ENCODE measurements around the gene MMP24OS.
"Not testable (repeated sequence)": the region's sequence is repeated elsewhere in the genome, so short reads cannot be mapped to it uniquely, and the experiment has no call there.

MMP24OS gene

DNA sequence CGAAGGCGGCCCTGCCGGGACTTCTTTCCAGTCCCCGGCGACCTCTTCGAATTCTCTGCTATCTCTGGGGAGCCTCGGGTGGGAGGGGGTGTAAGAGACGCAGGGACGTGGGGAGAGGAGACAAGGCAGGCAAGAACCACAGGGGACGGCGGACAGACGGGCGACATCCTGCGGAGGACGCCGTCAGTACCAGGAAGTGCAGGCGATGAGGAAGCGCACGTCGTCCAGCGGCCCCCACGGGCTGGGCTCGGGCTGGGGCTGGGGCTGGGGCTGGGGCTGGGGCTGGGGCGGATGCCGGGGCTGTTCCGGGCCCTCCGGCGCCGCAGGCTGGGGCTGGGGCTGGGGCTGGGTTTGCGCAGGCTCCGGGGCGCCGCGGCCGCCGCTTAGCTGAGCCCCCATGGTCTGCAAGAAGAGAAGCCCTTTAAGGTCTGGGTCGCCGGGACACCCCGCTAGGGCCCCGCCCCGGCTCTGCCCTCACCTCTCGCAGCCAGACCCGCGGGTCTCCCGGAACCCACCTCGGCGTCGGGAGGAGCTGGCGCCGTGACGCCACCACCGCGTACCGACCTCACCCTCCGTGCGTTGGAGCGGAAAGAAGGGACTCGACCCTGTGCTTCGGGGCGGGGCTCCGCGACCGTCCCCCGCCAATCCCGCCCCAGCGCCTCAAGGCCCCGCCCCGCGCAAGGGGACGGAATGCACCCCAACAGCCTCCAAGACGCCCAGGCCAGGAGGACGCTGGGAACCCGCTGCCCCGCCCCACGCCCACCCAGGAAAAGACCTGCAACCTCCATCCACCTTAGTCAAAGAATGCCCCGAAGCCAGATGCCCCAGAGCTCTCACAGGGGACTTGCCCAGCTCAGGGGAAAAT is at the start of gene MMP24OS:
TSS of gene MMP24OS (minus strand) at position 592 of the 865 bp plus-strand sequence. CDS start at position 399, 193 bp downstream.
- FAIRE-seq (no peak), DNase-seq (ENCODE audit: low spot score) (no peak)

DNA sequence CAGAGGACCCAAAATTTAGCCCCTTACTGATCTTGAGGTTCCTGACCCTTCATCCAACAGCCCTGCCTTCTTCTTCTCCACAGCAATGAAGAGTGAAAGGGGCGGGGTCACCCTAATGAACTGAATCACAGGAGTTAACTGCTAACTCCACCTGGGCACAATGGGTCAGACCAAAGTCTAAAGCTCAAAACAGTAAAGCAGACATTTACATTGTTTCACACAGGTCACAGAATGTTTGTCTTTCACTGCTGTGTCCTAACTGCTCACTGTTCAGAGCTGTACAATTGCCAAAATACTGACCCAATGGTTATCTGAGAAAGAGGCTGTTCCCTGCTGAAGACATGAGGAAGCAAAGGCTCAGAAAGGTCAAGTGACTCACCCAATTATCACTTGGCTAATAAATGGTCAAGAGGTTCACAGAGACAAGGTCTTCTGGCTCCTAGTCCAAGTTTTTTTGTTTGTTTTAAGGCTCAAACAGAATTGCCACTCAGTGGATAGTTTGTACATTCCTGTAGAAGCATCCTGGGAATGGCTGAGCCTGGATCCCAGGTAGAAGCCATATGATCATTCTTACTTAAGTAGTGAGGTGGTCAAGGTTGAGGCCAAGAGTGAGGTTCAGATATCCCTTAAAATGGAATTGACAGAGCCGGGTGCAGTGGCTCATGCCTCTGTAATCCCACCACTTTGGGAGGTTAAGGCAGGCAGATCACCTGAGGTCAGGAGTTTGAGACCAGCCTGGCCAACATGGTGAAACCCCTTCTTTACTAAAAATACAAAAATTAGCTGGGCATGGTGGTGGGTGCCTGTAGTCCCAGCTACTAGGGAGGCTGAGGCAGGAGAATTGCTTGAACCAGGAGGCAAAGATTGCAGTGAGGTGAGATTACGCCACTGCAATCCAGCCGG is 49.4 kb upstream of the MMP24OS start:
- FAIRE-seq (no peak), DNase-seq (ENCODE audit: low spot score) (no peak)

DNA sequence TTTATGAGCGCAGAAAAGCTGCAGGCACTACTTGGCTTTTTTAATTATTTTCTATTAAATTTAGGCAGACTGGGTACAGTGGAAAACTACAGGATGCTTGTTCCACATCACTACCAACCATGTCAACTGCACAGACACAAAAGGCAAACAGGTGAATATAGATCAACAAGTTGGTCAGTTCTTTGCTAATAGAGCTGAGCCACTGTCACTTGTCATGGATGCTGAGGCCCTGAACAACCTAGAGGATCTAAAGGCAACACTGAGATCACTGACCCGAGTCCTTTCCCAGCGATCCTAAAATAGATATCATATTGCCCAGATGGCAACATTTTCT is 48.8 kb upstream of the MMP24OS start:
- DNase-seq (ENCODE audit: low spot score) (no peak), FAIRE-seq (no peak)

DNA sequence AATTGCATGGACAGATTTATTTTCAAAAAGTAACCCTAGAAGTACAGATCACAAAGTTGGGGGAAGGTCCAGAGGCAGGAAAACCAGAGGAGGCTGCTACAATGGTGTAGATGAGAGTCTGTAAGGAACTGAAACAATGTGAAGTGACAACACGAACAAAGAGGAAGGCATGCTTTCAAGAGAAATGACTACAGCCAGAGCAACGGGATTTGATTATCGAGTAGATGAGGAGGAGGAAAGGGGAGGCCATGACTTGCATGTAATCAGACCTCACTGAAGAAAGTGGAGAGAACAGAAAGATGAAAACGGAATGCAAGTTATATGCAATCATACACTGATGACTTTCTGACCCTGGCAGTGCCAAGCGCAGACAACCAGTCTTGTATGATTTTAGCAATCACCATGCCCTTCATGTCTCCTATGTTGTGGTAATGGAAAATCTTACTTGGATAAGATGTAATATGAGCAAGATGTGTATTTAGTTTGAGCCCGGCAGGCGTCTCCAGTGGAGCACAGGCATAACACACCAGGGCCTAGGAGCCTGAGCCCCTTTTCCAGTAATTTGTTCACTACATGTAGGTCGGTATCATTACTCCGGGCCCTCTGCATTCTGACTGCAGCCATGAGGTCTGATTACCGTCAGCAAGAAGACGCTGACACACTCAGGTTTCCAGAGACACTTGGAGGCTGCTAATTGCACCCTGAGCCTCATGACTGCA is 48.3 kb upstream of the MMP24OS start:
- DNase-seq (ENCODE audit: low spot score) (no peak), FAIRE-seq (no peak)

DNA sequence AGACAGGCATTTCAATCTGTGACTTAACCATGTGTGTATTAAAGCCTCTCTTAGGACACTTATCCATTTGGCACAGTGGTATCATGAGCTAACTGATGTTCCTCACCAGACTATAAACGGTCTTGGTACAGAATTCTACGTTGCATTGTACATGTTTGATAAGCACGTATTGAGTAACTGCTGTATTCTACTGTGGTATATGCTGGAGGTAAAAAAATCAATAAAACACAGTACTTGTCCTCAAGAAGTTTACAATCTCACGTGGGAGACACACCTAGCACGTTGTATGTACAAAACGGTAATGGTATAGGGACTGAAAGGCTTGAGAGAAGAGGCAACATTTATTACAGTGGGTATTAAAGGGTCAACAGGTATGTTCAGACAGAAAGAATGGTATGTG is 47.5 kb upstream of the MMP24OS start:
- FAIRE-seq = no peak
- no peak for DNase-seq (ENCODE audit: low spot score)

DNA sequence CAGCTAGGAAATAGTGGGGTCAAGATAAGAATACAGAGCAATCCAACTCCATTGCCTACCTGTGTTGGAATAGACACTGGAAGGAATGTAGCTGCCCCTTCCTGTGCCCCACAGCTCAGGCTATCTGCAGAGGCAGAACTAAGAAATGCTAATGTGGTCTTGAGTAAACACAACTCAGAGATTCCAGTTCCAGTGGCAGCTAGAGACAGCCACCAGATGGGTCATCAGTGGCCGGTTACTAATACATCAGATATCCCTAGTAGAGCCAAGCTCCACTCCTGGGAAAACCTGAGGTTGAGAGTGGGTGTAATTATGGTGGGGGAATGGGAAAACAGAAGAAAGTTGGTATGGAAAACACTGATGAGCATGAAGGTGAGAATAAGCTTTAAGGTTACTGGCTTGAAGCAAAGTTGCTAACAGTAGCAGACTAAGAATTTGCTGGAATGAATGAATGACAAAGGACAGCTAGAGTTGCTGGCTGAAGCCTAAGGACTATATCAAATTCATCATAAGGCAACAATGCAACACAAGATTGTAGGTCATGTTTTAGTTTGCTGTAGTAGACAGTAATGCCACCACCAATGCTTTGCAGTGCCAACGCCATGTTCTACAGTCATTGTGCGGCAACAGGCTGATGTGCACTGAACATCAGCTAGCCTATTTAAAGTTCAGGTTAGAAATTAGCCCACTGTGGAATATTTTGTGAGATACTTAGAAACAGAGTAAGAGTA is 42.6 kb upstream of the MMP24OS start:
- DNase-seq (ENCODE audit: low spot score) = peak; percentile 78
- FAIRE-seq = no peak

GRCh38 chr20:35319871-35320197 is 41.9 kb upstream of the MMP24OS start:
- FAIRE-seq (no peak), DNase-seq (ENCODE audit: low spot score) (peak; percentile 55)

GRCh38 chr20:35319192-35319870 is 41.4 kb upstream of the MMP24OS start:
- DNase-seq (ENCODE audit: low spot score) (peak; percentile 60), FAIRE-seq (no peak)

DNA sequence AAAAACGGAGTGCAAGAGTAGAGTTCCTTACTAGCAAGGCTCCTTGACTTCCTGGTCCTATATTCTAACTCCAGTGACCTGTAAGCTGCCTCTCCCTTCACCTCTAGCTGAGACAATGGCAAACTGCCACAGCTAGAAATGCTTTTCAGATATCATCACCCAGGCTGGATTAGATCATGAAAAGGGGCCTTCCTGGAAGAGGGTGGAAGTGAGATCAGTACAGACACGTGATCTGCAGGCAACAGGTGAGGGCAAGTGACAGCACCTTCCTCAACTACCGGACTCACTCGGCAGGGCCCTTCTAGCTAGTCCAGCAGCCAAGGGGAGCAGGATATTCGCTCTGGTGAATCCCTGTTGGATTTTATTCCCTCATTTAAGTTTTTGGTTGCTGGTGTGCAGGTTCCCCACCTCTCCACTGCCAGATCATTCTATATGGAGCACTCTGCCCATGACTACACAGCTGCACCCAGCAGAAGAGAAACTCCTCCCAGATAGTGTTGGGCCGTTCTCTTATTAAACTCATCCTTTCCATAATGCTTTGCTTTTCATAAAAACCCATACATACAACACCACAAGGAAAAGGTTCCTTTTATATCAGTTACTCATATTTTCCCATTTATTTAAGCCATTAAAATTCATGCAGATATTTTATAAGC is 40.7 kb upstream of the MMP24OS start:
- FAIRE-seq (peak; percentile 96), DNase-seq (ENCODE audit: low spot score) (peak; percentile 86)

- peak; percentile 17 for FAIRE-seq
- DNase-seq (ENCODE audit: low spot score) = no peak
These were observed 39.7 kb upstream of the MMP24OS start for GRCh38 chr20:35317416-35318210.

GRCh38 chr20:35316086-35316485 is 38.2 kb upstream of the MMP24OS start:
- DNase-seq (ENCODE audit: low spot score) (no peak), FAIRE-seq (no peak)

GRCh38 chr20:35315632-35316020 is 37.7 kb upstream of the MMP24OS start:
- not testable (repeated sequence) for DNase-seq (ENCODE audit: low spot score); FAIRE-seq

GRCh38 chr20:35314816-35315631 is 37.1 kb upstream of the MMP24OS start:
- DNase-seq (ENCODE audit: low spot score) (no peak), FAIRE-seq (no peak)

- peak; percentile 78 for DNase-seq (ENCODE audit: low spot score)
- peak; percentile 81 for FAIRE-seq
These were observed 34.4 kb upstream of the MMP24OS start for GRCh38 chr20:35312318-35312717.

DNA sequence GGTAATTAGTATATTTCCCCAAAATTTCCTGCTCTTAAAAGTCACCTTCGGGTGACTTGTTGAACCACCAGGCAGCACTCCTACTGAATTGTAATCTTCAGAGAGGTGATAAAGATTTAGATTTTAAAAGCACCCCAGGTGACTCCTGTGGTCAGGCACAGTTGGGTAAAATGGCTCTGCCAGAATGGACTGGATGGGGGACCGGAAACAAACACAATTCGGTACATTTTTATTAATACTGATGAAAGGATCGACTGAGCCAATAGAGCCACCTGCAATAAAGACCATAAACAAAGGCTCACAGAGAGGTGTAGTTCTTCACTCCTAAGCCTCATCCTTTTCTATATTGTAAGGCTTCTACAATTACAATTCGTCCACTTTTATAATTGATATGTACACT is 33.9 kb upstream of the MMP24OS start:
- no peak for DNase-seq (ENCODE audit: low spot score)

DNA sequence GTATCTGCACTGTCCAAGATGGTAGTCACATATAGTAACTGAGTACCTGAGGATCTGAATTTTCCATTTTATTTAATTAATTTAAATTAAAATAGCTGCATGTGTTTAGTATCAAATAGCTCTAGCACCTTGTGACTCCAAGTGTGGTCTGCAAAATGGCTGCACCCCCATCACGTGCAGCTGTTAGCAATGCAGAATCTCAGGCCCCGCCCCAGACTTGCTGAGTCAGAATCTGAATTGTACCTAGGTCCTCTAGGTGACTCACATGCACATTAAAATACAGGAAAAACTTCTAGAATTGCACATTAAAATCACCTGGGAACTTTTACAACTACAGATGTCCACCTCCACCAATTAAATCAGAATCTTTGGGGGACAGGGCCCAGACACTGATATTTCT is 33.5 kb upstream of the MMP24OS start:
- DNase-seq (ENCODE audit: low spot score) = no peak
- FAIRE-seq = no peak

More for the DNA sequence above, 33.9 kb upstream of the MMP24OS start:
- no peak for FAIRE-seq

- FAIRE-seq = peak; percentile 77
These were observed 30.0 kb upstream of the MMP24OS start for GRCh38 chr20:35307666-35308653.

More at GRCh38 chr20:35307666-35308653, 30.0 kb upstream of the MMP24OS start:
- peak; percentile 78 for DNase-seq (ENCODE audit: low spot score)

All from urothelium cell line (cell line).